HG02571 (cell line): ENCODE results near the gene UGT1A9.
"Not testable (repeated sequence)": the region's sequence is repeated elsewhere in the genome, so short reads cannot be mapped to it uniquely, and the experiment has no call there.

Experiments used
- ATAC-seq: cut with Tn5 transposase; IDR thresholded peaks from one replicate; pipeline ENCODE4 v1.9.1; 2021; ENCODE audit warnings: mild to moderate bottlenecking, moderate library complexity; ENCODE audit not compliant: unreplicated experiment

UGT1A9 gene

DNA sequence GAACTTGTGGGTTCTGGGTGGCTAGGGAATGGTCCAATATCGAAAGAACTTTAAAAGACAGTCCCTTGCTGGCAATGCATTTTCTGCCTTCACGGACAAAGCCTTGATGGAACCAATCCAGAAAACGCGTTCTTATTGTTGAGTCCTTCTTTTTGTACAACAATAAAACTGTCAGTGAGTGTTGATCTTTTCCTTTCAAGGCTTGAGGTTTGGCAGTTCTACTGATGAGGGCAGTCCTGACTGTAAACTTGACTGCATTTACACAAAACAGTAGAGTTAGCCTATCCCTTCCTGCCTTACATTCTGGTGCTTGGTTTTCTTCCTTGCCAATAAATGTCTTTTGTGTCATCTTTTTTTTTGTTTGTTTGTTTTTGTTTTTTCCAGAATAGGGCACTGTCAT is 7.5 kb downstream of the UGT1A9 start:
- no peak for ATAC-seq

DNA sequence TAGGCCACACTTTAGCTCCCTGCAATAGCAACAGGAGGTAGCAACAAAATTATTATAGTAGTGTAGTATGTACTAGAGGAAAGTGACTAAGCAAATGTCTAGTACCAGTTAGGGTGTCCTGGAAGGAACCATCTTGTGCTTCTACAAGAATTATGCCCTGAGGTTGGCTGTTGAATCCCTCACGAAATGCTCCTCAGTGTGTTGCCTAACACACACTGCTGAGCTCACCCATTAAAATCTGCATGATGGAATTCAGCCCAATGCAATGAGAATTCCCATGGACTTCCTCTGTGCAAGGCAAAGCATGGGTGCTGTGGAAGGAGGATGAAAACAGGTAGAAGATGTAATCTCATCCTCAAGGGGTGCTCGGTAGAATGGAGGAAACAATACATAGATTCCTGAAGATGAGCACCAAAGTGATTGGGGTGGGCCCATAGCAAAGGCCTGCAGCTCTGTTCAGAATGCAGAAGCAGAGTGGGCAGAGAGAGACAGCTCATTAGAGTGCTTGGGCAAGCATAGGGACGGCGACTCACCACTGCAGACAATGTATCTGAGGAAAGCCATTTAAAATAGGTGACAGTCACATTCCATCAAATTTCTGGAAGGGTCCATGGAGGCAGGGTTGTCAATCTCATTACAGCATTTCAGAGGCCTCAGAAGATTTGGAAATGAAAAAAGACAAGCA is 8.8 kb downstream of the UGT1A9 start:
- ATAC-seq = no peak

DNA sequence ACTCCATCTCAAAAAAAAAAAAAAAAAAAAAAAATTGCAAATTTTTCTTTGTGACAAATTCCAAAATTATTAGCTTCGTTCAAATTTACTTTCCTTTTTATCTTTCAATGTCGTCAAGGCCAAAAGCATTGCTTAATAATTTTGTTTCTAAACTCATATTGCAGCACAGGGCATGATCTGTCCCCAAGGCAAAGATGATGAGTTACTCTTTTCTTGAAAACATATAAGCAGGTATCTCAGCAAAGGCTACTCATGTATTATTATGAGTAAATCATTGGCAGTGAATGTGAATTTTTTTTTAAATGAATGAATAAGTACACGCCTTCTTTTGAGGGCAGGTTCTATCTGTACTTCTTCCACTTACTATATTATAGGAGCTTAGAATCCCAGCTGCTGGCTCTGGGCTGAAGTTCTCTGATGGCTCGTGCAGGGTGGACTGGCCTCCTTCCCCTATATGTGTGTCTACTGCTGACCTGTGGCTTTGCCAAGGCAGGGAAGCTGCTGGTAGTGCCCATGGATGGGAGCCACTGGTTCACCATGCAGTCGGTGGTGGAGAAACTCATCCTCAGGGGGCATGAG is 9.9 kb downstream of the UGT1A9 start, which contains the start of gene UGT1A7:
Gene UGT1A7, plus strand, starts transcription at position 381 of the 579 bp plus-strand sequence. Its CDS starts 37 bp downstream, at position 418.
- no peak for ATAC-seq

DNA sequence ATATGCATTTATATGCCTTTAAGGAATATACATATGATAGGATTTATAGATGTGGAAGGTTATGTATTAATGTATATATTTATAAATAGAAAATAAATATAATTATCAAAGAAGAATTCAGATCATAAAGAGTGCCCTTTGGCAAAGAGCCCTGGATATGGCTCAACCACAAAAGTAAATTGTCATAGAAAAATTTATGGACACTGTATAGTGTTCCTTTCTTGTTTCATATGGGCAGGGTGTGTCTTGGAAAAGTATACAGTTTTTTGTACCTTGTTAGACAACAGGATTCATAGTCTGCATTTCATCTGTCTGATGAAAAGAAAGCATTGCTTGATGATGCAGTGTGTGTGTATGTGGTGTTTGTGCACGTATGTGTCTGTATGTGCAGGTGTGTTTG is 12.9 kb downstream of the UGT1A9 start:
- no peak for ATAC-seq

DNA sequence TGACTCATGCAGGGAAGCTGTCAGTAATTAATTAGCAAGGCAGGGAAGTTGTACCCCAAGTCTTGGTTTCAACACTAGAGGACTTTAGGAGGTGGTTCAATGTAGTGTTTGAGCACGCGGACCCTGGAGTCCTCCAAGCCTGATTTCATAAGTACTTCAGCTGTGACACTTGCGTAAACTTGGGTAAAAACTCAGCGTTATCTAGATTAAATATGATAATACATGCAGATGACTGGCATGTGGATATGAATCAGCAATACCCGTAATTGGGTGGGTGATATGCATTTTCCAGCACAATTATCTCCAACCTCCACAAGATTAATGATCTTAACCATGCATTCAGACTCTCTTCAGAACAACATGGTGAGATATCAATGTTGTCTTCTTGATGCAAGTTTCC is 15.2 kb downstream of the UGT1A9 start:
- ATAC-seq = no peak

DNA sequence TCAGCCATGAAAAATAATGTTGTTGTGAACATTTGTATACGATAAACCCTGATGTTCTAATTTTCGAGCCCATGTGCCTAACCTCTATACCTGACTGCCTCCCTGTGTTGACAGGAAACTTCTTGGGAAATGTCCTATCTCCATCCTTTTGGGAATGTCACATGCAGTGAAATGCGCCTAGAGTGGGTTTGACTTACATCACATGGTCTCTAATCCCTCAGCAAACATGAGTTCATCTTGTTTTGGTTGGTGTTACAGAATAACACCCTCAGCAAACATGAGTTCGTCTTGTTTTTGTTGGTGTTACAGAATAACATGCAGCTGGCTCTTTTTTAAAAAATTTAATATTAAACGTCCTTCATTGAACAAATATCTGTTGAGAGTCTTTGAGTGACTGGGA is 16.6 kb downstream of the UGT1A9 start:
- ATAC-seq = no peak

DNA sequence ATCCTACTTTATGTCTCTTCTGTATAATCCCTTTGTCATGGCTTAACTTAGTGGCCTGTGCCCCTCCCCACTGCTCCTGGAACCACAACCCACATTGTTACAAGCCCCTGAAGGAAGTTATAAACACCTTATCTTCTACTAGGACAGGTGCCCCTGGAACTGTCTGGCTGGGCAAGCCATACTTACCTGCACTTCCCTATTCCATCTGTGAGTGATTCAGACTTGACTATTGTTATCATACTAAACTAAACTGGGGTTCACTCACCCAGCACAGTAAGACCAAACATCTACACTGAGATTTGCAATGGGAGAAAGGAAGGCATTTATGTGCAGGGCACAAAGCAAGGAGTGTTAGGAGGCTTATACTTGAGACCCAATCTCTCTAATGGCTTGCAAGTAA is 17.3 kb downstream of the UGT1A9 start:
- no peak for ATAC-seq

DNA sequence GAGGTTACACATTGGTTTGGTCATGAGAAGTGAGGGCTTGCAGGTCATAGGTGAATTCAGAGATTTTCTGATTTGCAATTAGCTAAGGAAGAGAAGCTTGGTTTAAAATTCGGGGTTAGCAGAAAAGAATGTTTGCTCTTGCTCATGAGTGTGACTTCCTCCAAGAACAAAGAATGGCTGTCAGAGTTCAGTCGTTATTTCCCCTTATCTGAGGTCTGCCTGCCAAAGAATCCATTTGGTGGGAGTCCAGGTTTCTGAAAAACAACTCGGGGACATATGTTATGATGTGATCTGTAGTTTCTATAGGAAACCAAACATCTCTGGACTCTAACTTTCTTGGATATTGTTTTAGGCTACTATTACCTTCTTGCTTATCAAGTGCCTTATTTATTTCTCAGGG is 17.8 kb downstream of the UGT1A9 start:
- ATAC-seq = no peak

DNA sequence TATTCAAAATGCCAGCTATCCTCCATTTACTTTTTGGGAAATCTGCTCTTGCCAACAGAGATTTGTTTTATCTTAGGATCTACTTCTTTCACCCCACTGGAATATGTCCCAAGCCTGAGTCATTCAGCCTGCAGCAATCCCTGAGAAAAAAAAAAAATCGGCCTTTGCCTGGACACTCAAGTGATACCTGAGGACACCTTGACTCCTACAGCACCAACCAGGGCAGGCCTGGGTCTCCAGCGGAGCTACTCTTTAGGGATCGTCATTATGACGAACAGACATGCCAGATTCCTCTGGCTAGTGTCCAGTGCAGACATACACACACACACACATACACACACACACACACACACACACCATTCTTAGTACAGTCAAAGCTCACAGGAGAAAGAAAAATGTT is 18.7 kb downstream of the UGT1A9 start:
- no peak for ATAC-seq

DNA sequence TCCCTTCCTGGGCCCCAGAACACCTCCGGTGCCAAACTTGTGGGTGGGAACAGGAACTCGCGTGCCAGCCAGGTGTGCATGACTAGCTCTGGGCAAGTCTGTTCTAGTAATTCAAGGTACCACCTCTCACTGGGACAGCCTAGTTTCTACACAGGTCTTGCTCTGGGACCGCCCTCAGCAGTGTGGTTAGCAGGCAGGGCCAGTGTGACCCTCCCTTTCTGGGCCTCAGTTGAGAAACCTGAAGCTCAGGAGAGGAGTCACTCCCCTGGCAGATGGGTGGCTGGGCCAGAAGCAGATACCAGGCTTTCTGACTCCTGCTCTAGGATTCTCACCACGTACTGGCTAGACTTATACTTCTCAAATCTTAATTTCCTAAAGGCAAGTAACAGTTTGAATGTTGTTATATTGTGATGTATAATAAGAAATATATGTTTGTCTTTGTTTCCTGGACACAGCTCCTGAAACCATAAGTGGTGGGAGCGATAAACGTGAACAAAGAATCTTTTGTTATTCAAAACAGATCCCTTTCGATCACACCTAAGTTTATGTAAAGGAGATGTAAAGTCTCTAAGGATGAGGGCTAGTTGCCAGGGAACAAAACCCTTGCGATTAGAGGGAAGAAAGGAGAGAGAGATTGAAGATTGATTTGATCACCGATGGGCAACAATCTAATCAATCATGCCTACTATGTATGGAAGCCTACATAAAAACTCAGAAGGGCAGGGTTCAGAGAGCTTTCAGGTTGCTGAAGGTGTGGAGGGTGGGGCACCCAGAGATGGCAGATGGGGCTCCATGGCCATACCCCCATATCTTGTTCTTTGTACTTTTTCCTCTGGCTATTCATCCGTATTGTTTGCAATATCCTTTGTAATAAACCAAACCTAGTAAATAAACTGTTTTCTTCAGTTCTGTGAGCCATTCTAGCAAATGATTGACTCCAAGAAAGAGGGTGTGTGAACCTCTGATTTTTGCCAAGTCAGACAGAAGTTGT is 20.0 kb downstream of the UGT1A9 start:
- ATAC-seq = no peak

DNA sequence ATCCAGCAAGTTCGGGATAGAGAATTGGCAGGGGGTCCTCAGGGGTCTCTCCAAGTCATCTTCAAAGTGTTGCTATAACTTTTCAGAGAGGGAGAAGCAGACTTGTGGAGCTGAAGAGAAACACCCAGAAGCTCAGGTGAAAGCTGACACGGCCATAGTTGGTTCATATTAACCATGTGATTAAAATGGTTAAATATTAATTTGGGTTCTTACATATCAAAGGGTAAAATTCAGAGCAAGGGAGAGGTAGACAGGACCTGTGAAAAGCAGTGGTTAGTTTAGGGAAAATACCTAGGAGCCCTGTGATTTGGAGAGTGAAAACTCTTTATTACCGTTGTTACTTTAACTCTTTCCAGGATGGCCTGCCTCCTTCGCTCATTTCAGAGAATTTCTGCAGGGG is 20.9 kb downstream of the UGT1A9 start, which contains the start of gene UGT1A6:
Gene UGT1A6, plus strand, starts transcription at position 243 of the 400 bp plus-strand sequence. Its CDS starts 115 bp downstream, at position 358.
- no peak for ATAC-seq

DNA sequence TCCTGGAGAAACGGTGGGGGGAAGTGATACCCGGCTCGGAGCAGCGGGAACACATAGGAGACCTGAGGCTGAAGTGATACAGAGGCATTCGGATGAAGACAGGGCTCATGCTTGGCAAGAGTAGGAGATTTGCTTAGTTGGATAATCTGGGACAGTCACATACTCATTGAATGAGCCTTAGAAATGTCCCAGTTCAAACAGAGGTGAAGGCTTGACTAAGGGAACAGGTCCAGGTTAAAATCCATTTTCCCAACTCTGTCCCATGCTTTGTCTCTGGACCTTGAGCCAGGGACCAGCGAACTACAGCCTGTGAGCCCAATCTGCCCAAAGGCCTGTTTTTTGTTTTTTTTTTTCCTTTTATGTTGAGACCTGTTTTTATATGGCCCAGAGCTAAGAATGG is 22.3 kb downstream of the UGT1A9 start:
- ATAC-seq = no peak

DNA sequence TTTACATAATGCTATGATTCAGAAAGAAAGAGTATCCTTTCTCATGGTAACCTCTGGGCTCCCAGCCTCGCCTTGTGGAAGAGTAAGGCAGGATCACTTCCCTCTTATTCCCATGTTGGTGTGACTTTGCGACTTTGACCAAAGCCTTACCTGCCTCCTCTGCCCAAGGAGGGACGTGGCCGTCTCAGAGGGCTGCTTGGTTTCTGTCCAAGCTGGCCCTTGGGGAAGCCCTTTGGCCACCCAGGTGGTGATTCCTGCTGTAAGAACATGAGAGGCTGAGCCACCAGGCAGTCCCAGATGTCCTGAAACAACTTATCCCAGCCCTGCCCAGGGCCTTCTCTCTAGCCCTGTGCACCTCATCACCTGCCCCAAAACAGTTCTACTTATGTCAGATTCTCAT is 27.0 kb downstream of the UGT1A9 start:
- no peak for ATAC-seq

DNA sequence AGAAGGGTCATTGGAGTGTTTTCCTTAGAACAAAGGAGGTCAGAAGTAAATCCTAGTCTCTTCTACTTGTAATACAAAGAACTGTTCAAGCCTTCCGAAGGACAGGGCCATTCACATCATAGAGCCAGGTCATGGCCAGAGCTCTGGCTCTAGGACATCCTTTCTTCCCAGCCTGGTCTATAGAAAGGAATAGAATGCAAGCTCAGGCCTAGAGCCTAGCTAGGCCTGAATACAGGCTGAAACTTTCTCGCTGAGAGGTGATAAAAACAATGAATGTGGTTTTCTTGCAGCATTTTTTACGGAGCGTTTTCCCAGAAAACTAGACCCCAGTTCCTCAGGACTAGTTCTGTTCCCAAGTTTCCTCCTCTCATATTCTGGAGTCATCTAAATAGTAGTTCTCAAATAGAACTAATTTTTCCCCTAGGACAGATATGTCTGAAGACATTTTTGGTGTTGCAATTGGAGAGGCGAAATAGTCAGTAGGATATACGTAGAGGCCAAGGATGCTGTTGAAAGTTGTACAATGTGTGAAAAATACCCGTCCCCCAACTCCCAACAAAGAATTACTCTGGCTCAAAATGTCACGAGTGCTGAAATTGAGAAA is 27.8 kb downstream of the UGT1A9 start:
- no peak for ATAC-seq

DNA sequence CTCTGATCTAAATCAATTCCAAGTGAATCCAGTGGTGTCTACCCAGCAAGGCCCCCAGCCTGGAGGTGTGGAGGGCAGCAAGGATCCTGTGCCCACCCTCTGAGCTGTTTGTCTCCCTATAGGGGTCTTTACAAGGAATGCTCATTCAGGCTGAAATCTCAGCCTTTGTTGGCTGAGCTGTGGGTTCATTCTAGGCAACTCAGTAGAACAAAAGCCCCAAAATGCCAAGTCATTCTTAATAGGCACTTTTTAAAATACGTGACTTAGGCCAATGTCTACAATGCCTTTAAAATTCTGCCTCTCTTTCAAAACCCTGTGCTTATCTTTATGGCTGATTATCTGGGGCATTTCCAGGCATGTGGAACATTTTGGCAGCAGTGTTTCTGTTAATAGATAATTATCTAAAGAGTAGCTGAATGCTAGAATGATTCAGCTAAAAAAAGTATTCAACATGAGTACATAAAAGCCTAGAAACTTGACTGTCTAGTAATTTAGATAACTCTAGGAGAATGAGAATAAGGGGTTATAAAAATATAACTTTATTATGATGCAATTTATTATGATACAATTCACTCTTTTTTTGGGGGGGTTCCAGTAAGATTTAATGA is 28.4 kb downstream of the UGT1A9 start:
- no peak for ATAC-seq

DNA sequence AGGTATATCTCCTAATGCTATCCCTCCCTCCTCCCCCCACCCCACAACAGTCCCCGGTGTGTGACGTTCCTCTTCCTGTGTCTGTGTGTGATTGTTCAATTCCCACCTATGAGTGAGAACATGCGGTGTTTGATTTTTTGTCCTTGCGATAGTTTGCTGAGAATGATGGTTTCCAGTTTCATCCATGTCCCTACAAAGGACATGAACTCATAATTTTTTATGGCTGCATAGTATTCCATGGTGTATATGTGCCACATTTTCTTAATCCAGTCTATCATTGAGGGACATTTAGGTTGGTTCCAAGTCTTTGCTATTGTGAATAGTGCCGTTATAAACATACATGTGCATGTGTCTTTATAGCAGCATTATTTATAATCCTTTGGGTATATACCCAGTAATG is 29.1 kb downstream of the UGT1A9 start:
- not testable (repeated sequence) for ATAC-seq

DNA sequence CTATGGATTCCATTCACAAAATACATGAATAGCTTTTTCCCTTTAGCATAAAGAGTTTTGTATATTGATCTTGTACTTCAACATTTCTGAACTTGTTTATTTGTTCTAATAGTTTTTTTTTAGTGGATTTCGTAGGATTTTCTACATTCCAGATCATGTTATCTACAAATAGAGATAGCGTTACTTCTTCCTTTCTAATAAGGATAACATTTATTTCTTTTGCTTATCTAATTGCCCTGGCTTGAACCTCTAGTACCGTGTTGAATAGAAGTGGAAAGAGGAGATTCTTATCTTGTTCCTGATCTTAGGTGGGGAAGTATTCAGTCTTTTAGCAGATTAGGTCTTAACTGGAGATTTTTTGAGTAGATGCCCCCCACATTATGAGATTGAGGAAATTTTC is 30.5 kb downstream of the UGT1A9 start:
- ATAC-seq = no peak

DNA sequence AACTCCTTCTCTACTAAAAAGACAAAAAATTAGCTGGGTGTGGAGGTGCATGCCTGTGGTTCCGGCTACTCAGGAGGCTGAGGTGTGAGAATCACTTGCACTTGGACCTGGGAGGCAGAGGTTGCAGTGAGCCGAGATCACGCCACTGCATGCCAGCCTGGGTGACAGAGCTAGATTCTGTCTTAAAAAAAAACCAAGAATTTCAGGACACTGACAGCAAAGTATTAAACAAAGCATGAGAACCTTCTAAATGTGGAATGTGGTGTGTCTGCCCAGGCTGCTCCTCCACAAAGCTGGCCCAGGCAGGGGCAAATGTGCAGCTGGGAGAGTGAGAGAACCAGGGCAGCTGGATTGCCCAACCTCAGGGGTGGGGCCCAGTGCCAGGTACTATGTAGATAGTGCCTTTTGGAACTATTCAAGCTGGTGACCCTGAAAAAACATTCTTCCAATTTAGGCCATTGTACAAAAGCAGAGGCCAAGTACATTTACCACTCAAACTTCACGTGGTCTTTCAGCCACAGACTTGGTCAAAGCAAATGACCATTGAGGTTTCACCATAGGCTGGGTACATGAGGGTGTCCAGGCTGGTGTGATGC is 34.3 kb downstream of the UGT1A9 start:
- no peak for ATAC-seq

DNA sequence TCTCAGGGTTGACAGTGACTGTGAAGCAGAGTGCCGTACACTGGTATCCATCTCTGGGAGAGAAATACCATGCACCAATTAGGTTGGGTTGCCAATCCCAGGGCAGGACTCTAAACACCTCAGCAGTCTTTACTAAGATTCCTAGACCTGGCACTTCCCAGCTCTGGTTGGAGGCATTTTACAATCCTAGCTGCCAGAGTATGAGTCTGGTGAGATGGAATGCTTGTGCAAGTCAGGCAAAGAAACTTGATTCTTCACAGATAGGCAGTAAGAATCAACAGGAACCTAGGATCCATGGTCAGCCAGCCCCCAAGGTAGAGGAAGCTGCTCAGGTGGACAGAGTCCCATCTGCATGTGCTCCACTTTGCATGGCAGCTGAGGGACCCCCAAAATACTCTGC is 35.0 kb downstream of the UGT1A9 start:
- no peak for ATAC-seq

DNA sequence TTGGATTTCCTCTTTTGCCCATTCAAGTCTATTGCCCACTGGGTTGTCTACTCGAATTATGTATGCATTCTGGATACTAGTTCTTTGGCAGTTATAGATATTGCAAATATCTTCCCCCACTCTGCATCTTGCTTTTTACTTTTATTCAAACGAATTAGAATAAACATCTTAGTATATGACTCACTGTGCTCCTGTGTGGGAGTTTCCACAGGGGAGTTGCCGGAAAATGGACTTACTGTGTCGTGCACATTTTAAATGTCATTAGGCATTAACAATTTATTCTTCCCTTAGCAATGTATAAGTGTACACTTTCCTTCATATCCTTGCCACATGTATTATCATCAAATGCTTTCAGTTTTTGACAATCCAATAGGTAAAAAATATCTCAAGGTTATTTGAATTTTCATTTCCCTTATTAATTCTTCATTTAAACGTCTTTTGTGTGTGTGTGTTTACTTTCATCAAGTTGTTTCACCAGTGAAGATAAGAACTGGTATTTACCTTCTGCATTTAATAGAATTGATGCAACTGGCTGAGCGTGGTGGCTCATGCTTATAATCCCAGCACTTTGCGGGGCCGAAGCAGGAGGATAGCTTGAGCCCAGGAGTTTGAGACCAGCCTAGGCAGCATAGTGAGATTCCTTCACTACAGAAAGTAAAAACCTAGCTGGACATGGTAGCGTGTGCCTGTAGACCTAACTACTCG is 36.4 kb downstream of the UGT1A9 start:
- ATAC-seq = no peak
